NB4 (cell line): Measurements from ENCODE around the gene CSNK2A1.

Experiments used
- CTCF ChIP-seq: IDR thresholded peaks from one replicate; pipeline ENCODE4 v1.5.1; 2012; ENCODE audit warnings: low read depth, low read length
- MYC ChIP-seq: IDR thresholded peaks from 2 replicates; pipeline ENCODE4 v1.6.1; 2011; ENCODE audit warnings: low read depth, low read length
- POLR2A ChIP-seq: IDR thresholded peaks from 2 replicates; pipeline ENCODE4 v1.6.1; 2011; ENCODE audit warnings: mild to moderate bottlenecking; ENCODE audit not compliant: insufficient read length; ENCODE audit errors: extremely low read depth
- TF ChIP-seq, protein P1 (sequence below): IDR thresholded peaks from 2 replicates; pipeline ENCODE4 v1.6.1; 2011; ENCODE audit warnings: low read depth, low read length

- no peak for TF ChIP-seq MYC
- TF ChIP-seq CTCF = no peak
- TF ChIP-seq, protein P1, sequence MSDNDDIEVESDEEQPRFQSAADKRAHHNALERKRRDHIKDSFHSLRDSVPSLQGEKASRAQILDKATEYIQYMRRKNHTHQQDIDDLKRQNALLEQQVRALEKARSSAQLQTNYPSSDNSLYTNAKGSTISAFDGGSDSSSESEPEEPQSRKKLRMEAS = no peak
- no peak for TF ChIP-seq POLR2A
These were observed 13.4 kb upstream of the CSNK2A1 start for GRCh38 chr20:556984-557383.
